Muscle layer of colon (tissue), 2 donors: ENCODE results near the gene ZBTB39.
A peak's percentile ranks its signal among the peaks of the same experiment; 100 is the strongest.

Experiments
- H3K27ac ChIP-seq: one replicate; pipeline ENCODE4 v1.7.0; 2013; ENCODE audit warnings: low read depth, mild to moderate bottlenecking, low read length, moderate library complexity
- H3K27me3 ChIP-seq, 2 donors: one replicate each; pipeline ENCODE4 v1.7.0; 2013; ENCODE audit warnings: low read length in 2 of 2, mild to moderate bottlenecking in 2 of 2; ENCODE audit not compliant: insufficient read depth in 2 of 2, control insufficient read depth in 1 of 2
- H3K36me3 ChIP-seq: one replicate; pipeline ENCODE4 v1.7.0; 2013; ENCODE audit warnings: mild to moderate bottlenecking, low read length; ENCODE audit not compliant: insufficient read depth
- H3K4me1 ChIP-seq: one replicate; pipeline ENCODE4 v1.7.0; 2013; ENCODE audit warnings: mild to moderate bottlenecking, low read length; ENCODE audit not compliant: insufficient read depth
- H3K4me3 ChIP-seq, 2 donors: one replicate each; pipeline ENCODE4 v1.7.0; 2013; ENCODE audit warnings: low read length in 2 of 2, low read depth in 1 of 2, mild to moderate bottlenecking in 1 of 2, moderate library complexity in 1 of 2
- H3K9ac ChIP-seq: one replicate; pipeline ENCODE4 v1.7.0; 2013; ENCODE audit warnings: low read length
- H3K9me3 ChIP-seq: one replicate; pipeline ENCODE4 v1.7.0; 2013; ENCODE audit warnings: mild to moderate bottlenecking, low read length
- donor health status: abdominal sarcoma.
- donor health status: Adenocarcinoma of cecum.

ZBTB39 gene

GRCh38 chr12:57011438-57012424 lies 5.4 kb upstream of the ZBTB39 start:
- Histone ChIP-seq H3K4me1 (peaks cover 18% of the 10 kb centered on the region), H3K4me3 (no peak overlapping the region), H3K27me3 (no peaks in the 10 kb centered on the region), H3K36me3 (no peaks in the 10 kb centered on the region), H3K27ac (no peak overlapping the region), H3K9ac (no peak overlapping the region), H3K9me3 (no peaks in the 10 kb centered on the region)

GRCh38 chr12:57010627-57011247 lies 4.4 kb upstream of the ZBTB39 start:
- Histone ChIP-seq H3K9ac (no peak overlapping the region), H3K4me1 (peaks cover 21% of the 10 kb centered on the region), H3K4me3 (no peak overlapping the region), H3K27me3 (no peaks in the 10 kb centered on the region), H3K27ac (no peak overlapping the region), H3K9me3 (no peaks in the 10 kb centered on the region), H3K36me3 (no peaks in the 10 kb centered on the region)

- no peaks in the 10 kb centered on the region for H3K9me3 ChIP-seq
- H3K4me3 ChIP-seq: no peak overlapping the region
- peaks cover 27% of the 10 kb centered on the region for H3K4me1 ChIP-seq
- H3K9ac ChIP-seq: no peak overlapping the region
- H3K36me3 ChIP-seq: no peaks in the 10 kb centered on the region
- no peak overlapping the region for H3K27ac ChIP-seq
- H3K27me3 ChIP-seq: no peaks in the 10 kb centered on the region
Measured at GRCh38 chr12:57009949-57010626, 3.7 kb upstream of the ZBTB39 start.

GRCh38 chr12:57008178-57008577 lies 1.8 kb upstream of the ZBTB39 start:
- H3K27ac ChIP-seq: peak overlapping the region; percentile 35
- no peak overlapping the region for H3K4me3 ChIP-seq
- H3K9me3 ChIP-seq: no peaks in the 10 kb centered on the region
- peaks cover 31% of the 10 kb centered on the region for H3K4me1 ChIP-seq
- H3K27me3 ChIP-seq: no peaks in the 10 kb centered on the region
- no peak overlapping the region for H3K9ac ChIP-seq
- H3K36me3 ChIP-seq: peaks cover 13% of the 10 kb centered on the region

- Histone ChIP-seq H3K4me3 (peak overlapping the region; percentile 37 to 51), H3K4me1 (peaks cover 34% of the 10 kb centered on the region), H3K36me3 (peaks cover 25% of the 10 kb centered on the region), H3K9me3 (no peaks in the 10 kb centered on the region), H3K27me3 (no peaks in the 10 kb centered on the region), H3K27ac (peak overlapping the region; percentile 59), H3K9ac (no peak overlapping the region)
Measured at GRCh38 chr12:57006809-57007475, 596 bp upstream of the ZBTB39 start.

- no peak overlapping the region for H3K4me3 ChIP-seq
- peaks cover 43% of the 10 kb centered on the region for H3K4me1 ChIP-seq
- no peak overlapping the region for H3K9ac ChIP-seq
- H3K36me3 ChIP-seq: peaks cover 43% of the 10 kb centered on the region
- no peak overlapping the region for H3K27ac ChIP-seq
- H3K9me3 ChIP-seq: no peaks in the 10 kb centered on the region
- H3K27me3 ChIP-seq: no peaks in the 10 kb centered on the region
Measured at GRCh38 chr12:57004651-57005050, 1.7 kb downstream of the ZBTB39 start.

- no peak overlapping the region for H3K4me3 ChIP-seq
- no peak overlapping the region for H3K9ac ChIP-seq
- peaks cover 36% of the 10 kb centered on the region for H3K4me1 ChIP-seq
- peaks cover 45% of the 10 kb centered on the region for H3K36me3 ChIP-seq
- H3K27me3 ChIP-seq: no peaks in the 10 kb centered on the region
- H3K27ac ChIP-seq: no peak overlapping the region
- no peaks in the 10 kb centered on the region for H3K9me3 ChIP-seq
Measured at GRCh38 chr12:57003395-57003794, 3.0 kb downstream of the ZBTB39 start.

- Histone ChIP-seq H3K27me3 (no peaks in the 10 kb centered on the region), H3K4me3 (no peak overlapping the region), H3K9ac (peak overlapping the region; percentile 1), H3K36me3 (peaks cover 51% of the 10 kb centered on the region), H3K4me1 (peaks cover 27% of the 10 kb centered on the region), H3K27ac (no peak overlapping the region), H3K9me3 (no peaks in the 10 kb centered on the region)
Measured at GRCh38 chr12:57001448-57001906, 4.9 kb downstream of the ZBTB39 start.

- peaks cover 23% of the 10 kb centered on the region for H3K4me1 ChIP-seq
- no peak overlapping the region for H3K9ac ChIP-seq
- H3K36me3 ChIP-seq: peaks cover 55% of the 10 kb centered on the region
- no peaks in the 10 kb centered on the region for H3K27me3 ChIP-seq
- no peak overlapping the region for H3K27ac ChIP-seq
- H3K4me3 ChIP-seq: no peak overlapping the region
- H3K9me3 ChIP-seq: no peaks in the 10 kb centered on the region
Measured at GRCh38 chr12:57000393-57000792, 6.0 kb downstream of the ZBTB39 start.

GRCh38 chr12:56999456-56999855 lies 6.9 kb downstream of the ZBTB39 start:
- no peaks in the 10 kb centered on the region for H3K27me3 ChIP-seq
- H3K4me1 ChIP-seq: peaks cover 16% of the 10 kb centered on the region
- no peak overlapping the region for H3K9ac ChIP-seq
- no peak overlapping the region for H3K27ac ChIP-seq
- H3K36me3 ChIP-seq: peaks cover 55% of the 10 kb centered on the region
- H3K9me3 ChIP-seq: no peaks in the 10 kb centered on the region
- no peak overlapping the region for H3K4me3 ChIP-seq

- no peaks in the 10 kb centered on the region for H3K27me3 ChIP-seq
Measured at GRCh38 chr12:56998981-56999380, 7.4 kb downstream of the ZBTB39 start.

More at GRCh38 chr12:56998981-56999380, 7.4 kb downstream of the ZBTB39 start:
- no peaks in the 10 kb centered on the region for H3K9me3 ChIP-seq
- H3K27ac ChIP-seq: no peak overlapping the region
- no peak overlapping the region for H3K9ac ChIP-seq
- peaks cover 16% of the 10 kb centered on the region for H3K4me1 ChIP-seq
- H3K36me3 ChIP-seq: peaks cover 50% of the 10 kb centered on the region
- no peak overlapping the region for H3K4me3 ChIP-seq
